OCI-LY7 (cell line): Measurements from ENCODE around the gene CTNND2. TPM values are rescaled to one million over a fixed set of nuclear protein-coding genes. Genes with fewer than 3 reads are reported as not detected.

Experiments
- BruUV-seq: library from RNA; stranded (reverse); fragments of 400-500 nt; replicated peaks from 2 replicates; lab custom pipeline; 2021; lab: Mats Ljungman, UMichigan
- CTCF ChIA-PET: fragments of 300-600 bp; sonication (Branson Sonifier 250); formaldehyde crosslinking; loops from one replicate; lab custom pipeline; 2022; ENCODE audit warnings: antibody characterized with exemption; ENCODE audit not compliant: unreplicated experiment; lab: Charles Lee
- POLR2A ChIA-PET: fragments of 300-600 bp; sonication (Branson Sonifier 250); formaldehyde crosslinking; loops from one replicate; lab custom pipeline; 2022; ENCODE audit warnings: antibody characterized with exemption; lab: Charles Lee
- DNase-seq: peaks from one replicate; pipeline ENCODE4 v3.0.0-alpha.2; 2015; ENCODE audit warnings: low spot score
- H2AFZ ChIP-seq: fragments of 200-600 bp; sonication (generic), shearing (Covaris generic); 2 replicates; pipeline ENCODE4 v1.6.1; 2014; ENCODE audit warnings: mild to moderate bottlenecking, antibody characterized with exemption, low read length, moderate library complexity
- H3K27ac ChIP-seq: fragments of 200-600 bp; sonication (generic); 2 replicates; pipeline ENCODE4 v1.5.1; 2014; ENCODE audit warnings: mixed run types, low read depth, mild to moderate bottlenecking, moderate library complexity, low read length, inconsistent platforms; ENCODE audit not compliant: poor library complexity, severe bottlenecking
- H3K36me3 ChIP-seq: fragments of 200-600 bp; sonication (generic); 2 replicates; pipeline ENCODE4 v1.6.1; 2014; ENCODE audit warnings: mild to moderate bottlenecking, antibody characterized with exemption, low read length, moderate library complexity, mixed read lengths; ENCODE audit not compliant: insufficient read depth
- H3K4me1 ChIP-seq: fragments of 200-600 bp; sonication (generic); 2 replicates; pipeline ENCODE4 v1.5.1; 2014; ENCODE audit warnings: mild to moderate bottlenecking, low read length; ENCODE audit not compliant: insufficient read depth, poor library complexity, severe bottlenecking
- H3K4me2 ChIP-seq: fragments of 200-600 bp; sonication (generic); 2 replicates; pipeline ENCODE4 v1.6.1; 2014; ENCODE audit warnings: mild to moderate bottlenecking, low read length
- H3K4me3 ChIP-seq: fragments of 200-600 bp; sonication (generic); 2 replicates; pipeline ENCODE4 v1.5.1; 2014; ENCODE audit warnings: mild to moderate bottlenecking, low read depth, low read length; ENCODE audit not compliant: poor library complexity, severe bottlenecking
- H3K79me2 ChIP-seq: fragments of 200-600 bp; sonication (generic); 2 replicates; pipeline ENCODE4 v1.6.1; 2016; ENCODE audit warnings: low read depth, mild to moderate bottlenecking, low read length, moderate library complexity, mixed read lengths; ENCODE audit not compliant: insufficient read depth
- H3K9me2 ChIP-seq: fragments of 200-600 bp; sonication (generic); 2 replicates; pipeline ENCODE4 v1.6.1; 2016; ENCODE audit warnings: mild to moderate bottlenecking, low read length, mixed read lengths; ENCODE audit not compliant: insufficient read depth
- H3K9me3 ChIP-seq: fragments of 200-600 bp; sonication (generic); 2 replicates; pipeline ENCODE4 v1.6.1; 2014; ENCODE audit warnings: mild to moderate bottlenecking, mixed run types, low read length, mixed read lengths
- H4K20me1 ChIP-seq: fragments of 200-600 bp; sonication (generic); 2 replicates; pipeline ENCODE4 v1.6.1; 2014; ENCODE audit warnings: mild to moderate bottlenecking, antibody characterized with exemption, low read length, moderate library complexity, mixed read lengths; ENCODE audit not compliant: insufficient read depth
- CTCF ChIP-seq: fragments of 200-600 bp; sonication (generic); conservative IDR thresholded peaks from 2 replicates; pipeline ENCODE4 v1.5.1; 2014; ENCODE audit warnings: mild to moderate bottlenecking, antibody characterized with exemption, low read length, moderate library complexity, mixed read lengths
- EZH2phosphoT487 ChIP-seq: fragments of 200-600 bp; sonication (generic); IDR thresholded peaks from 2 replicates; pipeline ENCODE4 v1.6.1; 2018; ENCODE audit warnings: low read depth, borderline replicate concordance, mild to moderate bottlenecking, mixed run types, antibody characterized with exemption, low read length, moderate library complexity, mixed read lengths
- intact Hi-C: fragments of 100-400 bp; cut with micrococcal nuclease; formaldehyde crosslinking; loops from one replicate; pipeline ENCODE4 v1.10.0; 2022; ENCODE audit not compliant: unreplicated experiment
- total RNA-seq, 2 experiments: library from RNA; depleted of rRNA in 1 of 2; stranded (reverse); fragments of >200 nt in 1 of 2; shearing (Covaris generic) in 1 of 2; gene quantifications; 2 replicates each; pipeline ENCODE4 v1.2.3, GENCODE V29; 2014 to 2022

Gene CTNND2
- total RNA-seq, 2 experiments from 2014 or later = not detected

GRCh38 chr5:10988622-10989021 is 915.6 kb downstream of the CTNND2 start:
- H2AFZ ChIP-seq = no peak overlapping the region
- TF ChIP-seq CTCF (no peak), EZH2phosphoT487 (no peak)
- no peaks in the 10 kb centered on the region for H3K36me3 ChIP-seq
- intact Hi-C loops = loop anchor here (2.0 kb wide), 1 partner anchor 294 kb away; no protein-coding TSS in a partner anchor
- no peak overlapping the region for H3K4me2 ChIP-seq
- H3K9me3 ChIP-seq = no peaks in the 10 kb centered on the region
- H3K4me3 ChIP-seq = no peak overlapping the region
- H3K4me1 ChIP-seq = no peaks in the 10 kb centered on the region
- ChIA-PET CTCF (no interaction called here), POLR2A (no interaction called here)
- no peak for DNase-seq
- no peaks in the 10 kb centered on the region for H3K79me2 ChIP-seq
- no peak overlapping the region for H3K27ac ChIP-seq
- H4K20me1 ChIP-seq = no peaks in the 10 kb centered on the region
- BruUV-seq = no TSS peak
- no peaks in the 10 kb centered on the region for H3K9me2 ChIP-seq

GRCh38 chr5:10987925-10988504 is 916.2 kb downstream of the CTNND2 start:
- Histone ChIP-seq H3K9me2 (no peaks in the 10 kb centered on the region), H3K27ac (no peak overlapping the region), H3K79me2 (no peaks in the 10 kb centered on the region), H3K9me3 (no peaks in the 10 kb centered on the region), H3K36me3 (no peaks in the 10 kb centered on the region), H2AFZ (no peak overlapping the region), H3K4me3 (no peak overlapping the region), H3K4me2 (no peak overlapping the region), H3K4me1 (no peaks in the 10 kb centered on the region), H4K20me1 (no peaks in the 10 kb centered on the region)
- DNase-seq = peak; percentile 36
- no TSS peak for BruUV-seq
- TF ChIP-seq CTCF = peak; percentile 86
- TF ChIP-seq EZH2phosphoT487 = no peak
- CTCF ChIA-PET = no interaction called here
- intact Hi-C loops = loop anchor here (2.0 kb wide), 1 partner anchor 293 kb away; no protein-coding TSS in a partner anchor
- POLR2A ChIA-PET = no interaction called here

GRCh38 chr5:10987276-10987924 is 916.8 kb downstream of the CTNND2 start:
- no peaks in the 10 kb centered on the region for H3K36me3 ChIP-seq
- ChIA-PET POLR2A (no interaction called here), CTCF (no interaction called here)
- no peak overlapping the region for H2AFZ ChIP-seq
- H3K4me2 ChIP-seq = no peak overlapping the region
- TF ChIP-seq CTCF (no peak), EZH2phosphoT487 (no peak)
- no TSS peak for BruUV-seq
- H3K4me1 ChIP-seq = no peaks in the 10 kb centered on the region
- DNase-seq = no peak
- no peaks in the 10 kb centered on the region for H3K9me2 ChIP-seq
- no peaks in the 10 kb centered on the region for H3K9me3 ChIP-seq
- H3K27ac ChIP-seq = no peak overlapping the region
- no peaks in the 10 kb centered on the region for H3K79me2 ChIP-seq
- intact Hi-C loops = no loop called here
- H4K20me1 ChIP-seq = no peaks in the 10 kb centered on the region
- H3K4me3 ChIP-seq = no peak overlapping the region
